ENCODE data around the gene PITX3.

DNA sequence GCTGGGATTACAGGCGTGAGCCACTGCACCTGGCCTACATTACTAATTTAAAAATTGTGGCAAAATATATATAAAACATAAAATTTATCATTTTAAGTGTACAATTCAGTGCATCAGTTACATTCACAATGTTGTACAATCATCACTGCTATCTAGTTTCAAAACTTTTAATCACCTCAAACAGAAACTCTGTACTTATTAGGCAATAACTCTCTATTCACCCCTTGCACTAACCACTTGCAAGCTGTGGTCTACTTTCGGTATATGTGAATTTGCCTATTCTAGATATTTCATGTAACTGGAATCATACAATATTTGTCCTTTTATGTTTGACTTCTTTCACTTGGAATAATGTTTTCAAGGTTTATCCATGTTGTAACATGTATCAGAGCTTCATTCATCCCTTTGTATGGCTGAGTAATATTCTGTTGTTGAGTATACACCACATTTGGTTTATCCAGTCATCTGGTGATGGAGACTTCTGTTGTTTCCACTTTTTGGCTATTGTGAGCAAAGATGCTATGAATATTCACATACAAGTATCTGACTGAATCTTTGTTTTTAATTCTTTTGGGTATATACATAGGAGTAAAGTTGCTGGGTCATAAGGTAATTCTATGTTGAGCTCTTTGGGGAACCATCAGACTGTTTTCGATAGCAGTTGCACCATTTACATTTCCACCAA lies 29.6 kb downstream of the PITX3 start:
- TF ChIP-seq, protein P1, sequence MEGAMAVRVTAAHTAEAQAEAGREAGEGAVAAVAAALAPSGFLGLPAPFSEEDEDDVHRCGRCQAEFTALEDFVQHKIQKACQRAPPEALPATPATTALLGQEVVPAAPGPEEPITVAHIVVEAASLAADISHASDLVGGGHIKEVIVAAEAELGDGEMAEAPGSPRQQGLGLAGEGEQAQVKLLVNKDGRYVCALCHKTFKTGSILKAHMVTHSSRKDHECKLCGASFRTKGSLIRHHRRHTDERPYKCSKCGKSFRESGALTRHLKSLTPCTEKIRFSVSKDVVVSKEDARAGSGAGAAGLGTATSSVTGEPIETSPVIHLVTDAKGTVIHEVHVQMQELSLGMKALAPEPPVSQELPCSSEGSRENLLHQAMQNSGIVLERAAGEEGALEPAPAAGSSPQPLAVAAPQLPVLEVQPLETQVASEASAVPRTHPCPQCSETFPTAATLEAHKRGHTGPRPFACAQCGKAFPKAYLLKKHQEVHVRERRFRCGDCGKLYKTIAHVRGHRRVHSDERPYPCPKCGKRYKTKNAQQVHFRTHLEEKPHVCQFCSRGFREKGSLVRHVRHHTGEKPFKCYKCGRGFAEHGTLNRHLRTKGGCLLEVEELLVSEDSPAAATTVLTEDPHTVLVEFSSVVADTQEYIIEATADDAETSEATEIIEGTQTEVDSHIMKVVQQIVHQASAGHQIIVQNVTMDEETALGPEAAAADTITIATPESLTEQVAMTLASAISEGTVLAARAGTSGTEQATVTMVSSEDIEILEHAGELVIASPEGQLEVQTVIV (IDR thresholded peaks at IDR 0.05; ENCODE audit: borderline replicate concordance, partially characterized antibody) = no peak
- TF ChIP-seq NR2C2 (IDR thresholded peaks at IDR 0.05; ENCODE audit: borderline replicate concordance, control insufficient read depth, insufficient read length, low read depth) (no peak), EP300 (IDR thresholded peaks at IDR 0.05; ENCODE audit: borderline replicate concordance in 1 of 2, control insufficient read depth in 1 of 2, low read depth in 2 of 2, low read length in 2 of 2) (no peak), MXI1 (IDR thresholded peaks at IDR 0.05; ENCODE audit: low read depth, low read length) (no peak), TCF7 (IDR thresholded peaks at IDR 0.05; ENCODE audit: borderline replicate concordance) (no peak), POLR2AphosphoS5 (IDR thresholded peaks at IDR 0.05; ENCODE audit: low read length) (no peak), FOXM1 (IDR thresholded peaks at IDR 0.05; ENCODE audit: low read depth, low read length) (no peak), SIN3A (IDR thresholded peaks at IDR 0.05; ENCODE audit: low read depth, low read length) (no peak), CREB1 (IDR thresholded peaks at IDR 0.05; ENCODE audit: low read depth) (no peak)
- TF ChIP-seq, protein P2, sequence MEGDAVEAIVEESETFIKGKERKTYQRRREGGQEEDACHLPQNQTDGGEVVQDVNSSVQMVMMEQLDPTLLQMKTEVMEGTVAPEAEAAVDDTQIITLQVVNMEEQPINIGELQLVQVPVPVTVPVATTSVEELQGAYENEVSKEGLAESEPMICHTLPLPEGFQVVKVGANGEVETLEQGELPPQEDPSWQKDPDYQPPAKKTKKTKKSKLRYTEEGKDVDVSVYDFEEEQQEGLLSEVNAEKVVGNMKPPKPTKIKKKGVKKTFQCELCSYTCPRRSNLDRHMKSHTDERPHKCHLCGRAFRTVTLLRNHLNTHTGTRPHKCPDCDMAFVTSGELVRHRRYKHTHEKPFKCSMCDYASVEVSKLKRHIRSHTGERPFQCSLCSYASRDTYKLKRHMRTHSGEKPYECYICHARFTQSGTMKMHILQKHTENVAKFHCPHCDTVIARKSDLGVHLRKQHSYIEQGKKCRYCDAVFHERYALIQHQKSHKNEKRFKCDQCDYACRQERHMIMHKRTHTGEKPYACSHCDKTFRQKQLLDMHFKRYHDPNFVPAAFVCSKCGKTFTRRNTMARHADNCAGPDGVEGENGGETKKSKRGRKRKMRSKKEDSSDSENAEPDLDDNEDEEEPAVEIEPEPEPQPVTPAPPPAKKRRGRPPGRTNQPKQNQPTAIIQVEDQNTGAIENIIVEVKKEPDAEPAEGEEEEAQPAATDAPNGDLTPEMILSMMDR (IDR thresholded peaks at IDR 0.05 in 2 of 3, conservative IDR thresholded peaks at IDR 0.05 in 1 of 3; ENCODE audit: control insufficient read depth in 2 of 3, extremely low read depth in 1 of 3, insufficient read depth in 1 of 3, low read depth in 3 of 3, low read length in 3 of 3) = no peak
- TF ChIP-seq, protein P3, sequence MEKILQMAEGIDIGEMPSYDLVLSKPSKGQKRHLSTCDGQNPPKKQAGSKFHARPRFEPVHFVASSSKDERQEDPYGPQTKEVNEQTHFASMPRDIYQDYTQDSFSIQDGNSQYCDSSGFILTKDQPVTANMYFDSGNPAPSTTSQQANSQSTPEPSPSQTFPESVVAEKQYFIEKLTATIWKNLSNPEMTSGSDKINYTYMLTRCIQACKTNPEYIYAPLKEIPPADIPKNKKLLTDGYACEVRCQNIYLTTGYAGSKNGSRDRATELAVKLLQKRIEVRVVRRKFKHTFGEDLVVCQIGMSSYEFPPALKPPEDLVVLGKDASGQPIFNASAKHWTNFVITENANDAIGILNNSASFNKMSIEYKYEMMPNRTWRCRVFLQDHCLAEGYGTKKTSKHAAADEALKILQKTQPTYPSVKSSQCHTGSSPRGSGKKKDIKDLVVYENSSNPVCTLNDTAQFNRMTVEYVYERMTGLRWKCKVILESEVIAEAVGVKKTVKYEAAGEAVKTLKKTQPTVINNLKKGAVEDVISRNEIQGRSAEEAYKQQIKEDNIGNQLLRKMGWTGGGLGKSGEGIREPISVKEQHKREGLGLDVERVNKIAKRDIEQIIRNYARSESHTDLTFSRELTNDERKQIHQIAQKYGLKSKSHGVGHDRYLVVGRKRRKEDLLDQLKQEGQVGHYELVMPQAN (conservative IDR thresholded peaks at IDR 0.05) = no peak
- TF ChIP-seq, protein P4, sequence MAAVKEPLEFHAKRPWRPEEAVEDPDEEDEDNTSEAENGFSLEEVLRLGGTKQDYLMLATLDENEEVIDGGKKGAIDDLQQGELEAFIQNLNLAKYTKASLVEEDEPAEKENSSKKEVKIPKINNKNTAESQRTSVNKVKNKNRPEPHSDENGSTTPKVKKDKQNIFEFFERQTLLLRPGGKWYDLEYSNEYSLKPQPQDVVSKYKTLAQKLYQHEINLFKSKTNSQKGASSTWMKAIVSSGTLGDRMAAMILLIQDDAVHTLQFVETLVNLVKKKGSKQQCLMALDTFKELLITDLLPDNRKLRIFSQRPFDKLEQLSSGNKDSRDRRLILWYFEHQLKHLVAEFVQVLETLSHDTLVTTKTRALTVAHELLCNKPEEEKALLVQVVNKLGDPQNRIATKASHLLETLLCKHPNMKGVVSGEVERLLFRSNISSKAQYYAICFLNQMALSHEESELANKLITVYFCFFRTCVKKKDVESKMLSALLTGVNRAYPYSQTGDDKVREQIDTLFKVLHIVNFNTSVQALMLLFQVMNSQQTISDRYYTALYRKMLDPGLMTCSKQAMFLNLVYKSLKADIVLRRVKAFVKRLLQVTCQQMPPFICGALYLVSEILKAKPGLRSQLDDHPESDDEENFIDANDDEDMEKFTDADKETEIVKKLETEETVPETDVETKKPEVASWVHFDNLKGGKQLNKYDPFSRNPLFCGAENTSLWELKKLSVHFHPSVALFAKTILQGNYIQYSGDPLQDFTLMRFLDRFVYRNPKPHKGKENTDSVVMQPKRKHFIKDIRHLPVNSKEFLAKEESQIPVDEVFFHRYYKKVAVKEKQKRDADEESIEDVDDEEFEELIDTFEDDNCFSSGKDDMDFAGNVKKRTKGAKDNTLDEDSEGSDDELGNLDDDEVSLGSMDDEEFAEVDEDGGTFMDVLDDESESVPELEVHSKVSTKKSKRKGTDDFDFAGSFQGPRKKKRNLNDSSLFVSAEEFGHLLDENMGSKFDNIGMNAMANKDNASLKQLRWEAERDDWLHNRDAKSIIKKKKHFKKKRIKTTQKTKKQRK (IDR thresholded peaks at IDR 0.05; ENCODE audit: low read depth, low read length) = no peak

All from GM12878 (cell line).